EH (cell line): Measurements from ENCODE around the gene SLC12A4.
"Not testable (repeated sequence)": the region's sequence is repeated elsewhere in the genome, so short reads cannot be mapped to it uniquely, and the experiment has no call there.

ENCODE experiments used
- DNase-seq: peaks from one replicate; pipeline ENCODE4 v3.0.0-alpha.2; 2015; ENCODE audit warnings: low read depth

Gene SLC12A4

DNA sequence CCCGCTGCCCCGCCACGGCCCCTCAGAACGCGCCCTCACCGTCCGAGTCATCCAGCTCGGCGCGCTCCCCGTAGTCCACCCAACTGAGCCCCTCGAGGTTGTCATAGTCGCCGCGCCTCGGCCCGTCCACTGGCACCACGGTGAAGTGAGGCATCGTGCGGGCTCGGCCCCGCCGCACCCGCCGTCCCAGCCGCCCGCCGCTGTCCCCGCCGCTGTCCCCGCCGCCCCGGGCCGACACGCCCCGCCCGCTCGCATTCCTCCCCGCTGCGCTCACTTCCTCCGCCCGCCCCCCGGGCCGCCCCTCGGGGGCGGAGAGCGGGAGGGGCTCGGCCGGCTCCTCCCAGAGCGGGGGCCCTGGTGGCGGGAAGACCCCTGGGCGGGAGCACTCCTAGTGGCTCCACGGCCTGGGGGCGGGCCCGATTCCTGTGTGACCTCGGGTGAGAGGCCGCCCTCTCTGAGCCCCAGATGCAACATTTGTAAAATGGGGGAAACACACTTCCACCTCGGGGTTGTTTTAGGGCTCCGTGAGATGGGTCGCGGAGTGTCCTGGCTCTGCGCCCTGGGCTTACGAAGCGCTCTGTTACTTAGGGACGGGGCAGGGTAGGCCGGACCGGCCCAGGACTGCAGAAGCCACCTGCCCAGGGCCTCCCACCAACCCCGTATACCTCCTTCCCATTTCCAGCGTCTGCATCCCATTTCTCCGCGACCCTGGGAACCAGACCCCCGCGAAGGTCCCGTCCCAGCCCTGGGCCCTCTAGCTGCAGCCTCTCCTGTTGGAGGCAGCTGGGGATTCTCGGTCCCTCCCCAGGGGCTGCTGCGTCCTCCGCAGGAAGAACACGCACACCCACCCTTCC is at the start of gene SLC12A4:
TSS of gene SLC12A4 (minus strand) at position 238 of the 854 bp plus-strand sequence. CDS start at position 154, 84 bp downstream.
- DNase-seq = peak; percentile 85

DNA sequence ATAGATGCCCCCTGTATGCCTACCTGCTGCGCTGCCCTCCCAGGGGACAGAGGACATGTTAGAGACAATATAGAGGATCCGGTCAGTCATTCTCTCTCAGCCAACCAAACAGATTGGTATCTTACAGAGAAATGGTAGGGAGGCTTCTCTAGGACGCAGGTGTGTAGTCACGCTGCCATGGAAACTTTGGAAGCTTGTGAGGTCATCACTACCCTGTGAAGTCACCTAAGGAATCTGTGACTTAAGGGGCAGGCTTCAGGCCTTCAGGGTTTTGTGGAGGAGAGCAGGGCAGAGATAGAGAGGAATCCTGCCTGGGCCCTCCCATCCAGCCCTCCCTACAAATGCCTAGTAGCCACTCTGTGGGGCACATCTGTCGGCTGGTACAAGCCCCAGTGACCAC is 47.2 kb upstream of the SLC12A4 start, which contains the start of gene DPEP2NB:
TSS of gene DPEP2NB (minus strand) at position 231 of the 400 bp plus-strand sequence. CDS start at position 90, 141 bp downstream.
- DNase-seq = no peak

DNA sequence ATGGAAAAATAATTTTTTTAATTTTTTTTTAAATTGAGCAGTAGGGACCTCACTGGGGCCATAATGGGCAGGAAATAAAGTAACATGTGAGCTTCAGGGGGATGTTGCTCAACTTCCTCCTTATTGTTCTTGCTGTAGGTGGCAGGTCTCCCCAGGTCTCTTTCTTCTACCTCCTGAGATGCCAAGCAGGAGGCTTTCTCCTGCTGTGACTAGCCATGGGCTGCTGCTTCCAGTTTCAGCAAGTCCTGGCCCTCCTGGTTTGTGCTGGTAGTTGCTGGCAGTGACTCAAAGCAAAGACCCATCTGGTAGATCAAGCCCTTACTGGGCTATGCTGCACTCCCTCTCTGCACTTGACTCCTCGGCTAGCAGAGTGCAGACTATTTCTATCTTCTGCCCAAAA is 45.0 kb upstream of the SLC12A4 start:
- no peak for DNase-seq

DNA sequence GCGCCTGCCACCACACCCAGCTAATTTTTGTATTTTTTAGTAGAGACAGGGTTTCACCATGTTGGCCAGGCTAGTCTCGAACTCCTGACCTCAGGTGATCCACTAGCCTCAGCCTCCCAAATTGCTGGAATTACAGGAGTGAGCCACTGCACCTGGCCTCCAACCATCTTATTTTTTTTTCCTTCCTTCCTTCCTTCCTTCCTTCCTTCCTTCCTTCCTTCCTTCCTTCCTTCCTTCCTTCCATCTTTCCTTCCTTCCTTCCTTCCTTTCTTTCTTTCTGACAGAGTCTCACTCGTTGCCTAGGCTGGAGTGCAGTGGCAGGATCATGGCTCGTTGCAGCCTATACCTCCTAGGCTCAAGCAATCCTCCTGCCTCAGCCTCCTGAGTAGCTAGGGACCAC is 41.4 kb upstream of the SLC12A4 start:
- DNase-seq = not testable (repeated sequence)

DNA sequence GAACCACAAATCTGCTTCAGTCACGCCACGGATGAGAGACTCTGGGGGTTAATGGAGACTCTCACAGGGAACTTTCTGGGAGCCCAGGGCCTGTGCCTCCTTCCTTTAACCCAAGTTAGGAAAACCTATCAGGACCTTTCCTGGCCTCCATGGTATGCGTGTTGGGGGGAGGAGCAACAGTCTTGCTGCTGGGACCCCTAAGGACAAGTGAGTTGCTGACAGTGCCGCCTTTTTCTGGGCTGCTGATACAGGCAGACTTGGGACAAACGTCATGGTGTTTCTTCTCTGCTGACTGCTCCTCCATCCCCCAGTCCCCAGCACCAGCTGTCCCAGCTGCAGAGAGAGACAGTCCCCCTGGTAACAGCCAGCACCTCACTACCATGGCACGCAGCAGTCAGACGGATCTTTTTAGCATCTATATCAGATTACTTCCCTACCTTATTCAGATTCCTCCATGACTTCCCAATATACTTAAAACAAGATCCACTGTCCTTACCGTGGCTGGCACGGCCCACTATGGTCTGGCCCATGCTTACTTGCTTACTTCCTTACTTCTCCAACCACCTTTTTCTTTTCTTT is 40.8 kb upstream of the SLC12A4 start:
- DNase-seq = no peak

DNA sequence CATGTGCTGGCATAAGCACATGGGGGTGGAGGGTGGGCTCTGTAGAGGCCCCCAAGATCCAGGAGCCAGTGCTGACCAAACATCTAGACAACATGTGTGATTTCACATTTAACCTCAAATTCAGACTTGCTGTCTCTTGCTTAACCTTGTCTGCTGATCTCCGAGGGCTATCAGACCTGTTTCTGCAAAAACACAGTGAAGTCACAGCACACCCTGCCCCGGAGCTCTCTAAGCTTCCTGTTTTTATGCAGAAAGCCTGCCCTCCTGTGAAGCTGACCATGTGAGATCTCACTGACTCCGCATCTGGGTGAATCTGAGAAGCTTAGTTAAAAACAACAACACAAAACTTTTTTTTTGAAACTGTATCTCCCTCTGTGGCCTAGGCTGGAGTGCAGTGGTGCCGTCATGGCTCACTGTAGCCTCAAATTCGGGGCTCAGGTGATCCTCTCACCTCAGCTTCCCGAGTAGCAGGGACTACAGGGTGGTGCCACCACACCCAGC is 37.4 kb upstream of the SLC12A4 start:
- DNase-seq = no peak

DNA sequence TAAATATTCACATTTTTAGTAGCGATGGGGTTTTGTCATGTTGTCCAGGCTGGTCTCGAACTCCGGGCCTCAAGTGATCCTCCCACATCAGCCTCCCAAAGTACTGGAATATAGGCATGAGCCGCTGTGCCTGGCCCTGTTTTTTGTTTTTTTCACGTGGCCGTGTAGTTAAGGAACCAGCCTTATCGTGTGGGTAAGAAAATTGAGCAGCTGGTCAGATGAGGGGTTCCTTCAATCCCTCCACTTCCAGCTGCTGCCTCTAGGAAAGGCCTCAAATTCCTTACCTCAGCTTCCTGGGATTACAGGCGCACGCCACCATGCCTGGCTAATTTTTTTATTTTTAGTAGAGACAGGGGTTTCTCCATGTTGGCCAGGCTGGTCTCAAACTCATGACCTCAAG is 36.8 kb upstream of the SLC12A4 start:
- no peak for DNase-seq

DNA sequence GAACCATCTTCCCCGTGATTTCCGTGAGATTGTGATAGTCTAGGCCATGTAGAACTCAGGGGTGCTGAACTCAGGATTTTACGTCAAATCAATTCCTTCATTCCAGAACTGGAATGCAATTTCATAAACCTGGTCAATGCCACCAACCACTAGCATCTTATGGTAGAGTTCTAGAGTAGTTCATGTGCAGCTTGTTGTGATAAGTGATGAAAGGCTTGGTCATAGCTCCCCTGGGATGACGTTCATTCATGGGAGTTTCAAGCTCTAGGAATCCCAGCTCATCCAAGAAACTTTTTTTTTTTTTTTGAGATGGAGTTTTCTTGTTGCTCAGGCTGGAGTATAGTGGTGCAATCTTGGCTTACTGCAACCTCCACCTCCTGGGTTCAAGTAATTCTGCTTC is 34.6 kb upstream of the SLC12A4 start:
- peak; percentile 20 for DNase-seq

DNA sequence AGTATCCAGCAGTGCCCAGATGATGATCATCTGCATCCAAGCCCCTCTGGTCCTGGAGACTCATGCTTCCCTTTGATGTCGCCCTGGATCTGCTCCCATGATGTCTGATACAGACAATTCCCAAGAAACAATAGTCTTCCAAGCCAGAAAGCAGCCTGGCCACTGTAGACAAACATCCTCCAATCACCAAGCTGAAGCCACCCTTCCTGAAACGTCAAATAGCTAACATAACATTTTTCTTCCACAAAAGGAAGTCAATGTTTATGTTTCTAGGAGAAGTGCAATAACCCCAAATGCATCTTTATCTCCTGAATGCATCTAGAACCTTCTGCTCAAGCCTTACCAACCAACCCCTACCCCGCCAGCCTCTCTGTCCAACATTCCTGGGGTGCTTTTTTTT is 32.0 kb upstream of the SLC12A4 start:
- DNase-seq = peak; percentile 57

DNA sequence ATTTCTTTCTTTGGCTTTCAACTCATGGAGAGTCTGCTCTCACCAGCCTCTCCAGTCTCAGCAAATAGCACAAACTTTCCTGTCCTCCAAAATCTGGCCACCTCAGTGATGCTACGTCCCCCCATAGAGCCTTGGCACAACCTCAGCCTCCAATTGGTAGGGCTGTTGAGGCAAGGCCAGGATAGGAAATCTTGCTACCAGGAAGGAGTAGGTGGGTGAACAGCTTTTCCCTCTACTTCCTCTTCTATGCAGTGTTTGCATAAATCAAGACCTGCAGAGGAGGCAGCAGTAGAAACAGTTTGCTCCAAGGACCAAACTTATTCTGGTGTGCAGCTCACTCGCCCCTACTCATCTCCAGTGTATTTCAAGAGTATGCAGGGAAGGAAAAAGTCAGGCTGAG is 31.5 kb upstream of the SLC12A4 start:
- no peak for DNase-seq

DNA sequence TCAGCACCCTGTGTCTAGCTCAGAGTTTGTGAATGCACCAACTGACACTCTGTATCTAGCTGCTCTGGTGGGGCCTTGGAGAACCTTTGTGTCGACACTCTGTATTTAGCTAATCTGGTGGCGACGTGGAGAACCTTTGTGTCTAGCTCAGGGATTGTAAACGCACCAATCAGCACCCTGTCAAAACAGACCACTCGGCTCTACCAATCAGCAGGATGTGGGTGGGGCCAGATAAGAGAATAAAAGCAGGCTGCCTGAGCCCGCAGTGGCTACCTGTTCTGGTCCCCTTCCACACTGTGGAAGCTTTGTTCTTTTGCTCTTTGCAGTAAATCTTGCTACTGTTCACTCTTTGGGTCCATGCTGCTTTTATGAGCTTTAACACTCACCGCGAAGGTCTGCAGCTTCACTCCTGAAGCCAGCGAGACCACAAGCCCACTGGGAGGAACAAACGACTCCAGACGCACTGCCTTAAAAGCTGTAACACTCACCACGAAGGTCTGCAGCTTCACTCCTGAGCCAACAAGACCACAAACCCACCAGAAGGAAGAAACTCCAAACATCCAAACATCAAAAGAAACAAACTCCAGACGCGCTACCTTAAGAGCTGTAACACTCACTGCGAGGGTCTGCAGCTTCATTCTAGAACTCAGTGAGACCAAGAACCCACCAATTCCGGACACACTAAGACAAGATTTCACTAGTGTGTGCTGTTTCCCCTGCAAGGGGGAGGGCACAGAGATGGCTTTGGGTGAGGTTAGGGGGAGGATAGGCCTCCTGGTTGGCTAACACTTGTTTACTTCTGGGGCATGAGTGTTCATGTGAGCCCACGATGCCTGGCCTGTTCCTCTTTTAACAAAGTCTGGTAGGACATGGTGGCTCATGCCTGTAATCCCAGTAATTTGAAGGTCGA is 30.6 kb upstream of the SLC12A4 start, which contains the start of gene DPEP2:
TSS of gene DPEP2 (minus strand) at position 706 of the 910 bp plus-strand sequence. CDS start 6,272 bp downstream, outside the sequence.
- not testable (repeated sequence) for DNase-seq

DNA sequence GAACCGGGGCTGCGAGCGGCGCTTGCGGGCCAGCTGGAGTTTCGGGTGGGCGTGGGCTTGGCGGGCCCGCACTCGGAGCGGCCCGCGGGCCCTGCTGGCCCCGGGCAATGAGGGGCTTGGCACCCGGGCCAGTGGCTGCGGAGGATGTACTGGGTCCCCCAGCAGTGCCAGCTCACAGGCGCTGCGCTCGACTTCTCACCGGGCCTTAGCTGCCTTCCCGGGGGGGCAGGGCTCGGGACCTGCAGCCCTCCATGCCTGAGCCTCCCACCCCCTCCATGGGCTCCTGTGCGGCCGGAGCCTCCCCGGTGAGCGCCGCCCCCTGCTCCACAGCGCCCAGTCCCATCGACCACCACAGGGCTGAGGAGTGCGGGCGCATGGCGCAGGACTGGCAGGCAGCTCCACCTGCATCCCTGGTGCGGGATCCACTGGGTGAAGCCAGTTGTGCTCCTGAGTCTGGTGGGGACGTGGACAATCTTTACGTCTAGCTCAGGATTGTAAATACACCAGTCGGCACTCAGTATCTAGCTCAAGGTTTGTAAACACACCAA is 29.9 kb upstream of the SLC12A4 start:
- DNase-seq = not testable (repeated sequence)

DNA sequence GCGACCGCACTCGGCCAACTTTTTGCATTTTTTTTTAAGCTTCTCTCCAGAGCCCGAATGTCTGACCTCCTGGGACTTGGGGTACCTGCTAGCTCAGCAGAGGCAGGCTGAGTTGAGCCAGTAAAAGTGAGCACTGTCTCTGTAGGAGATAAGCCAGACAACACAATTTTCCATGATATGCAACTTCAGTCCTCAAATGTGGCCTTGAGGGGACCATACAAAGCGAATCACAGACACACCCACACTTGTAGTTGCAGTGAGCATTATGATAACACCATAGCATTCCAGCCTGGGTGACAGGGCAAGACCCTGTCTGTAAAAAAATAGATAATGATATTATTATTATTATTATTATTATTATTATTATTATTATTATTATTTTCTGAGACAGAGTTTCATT is 28.2 kb upstream of the SLC12A4 start:
- no peak for DNase-seq

DNA sequence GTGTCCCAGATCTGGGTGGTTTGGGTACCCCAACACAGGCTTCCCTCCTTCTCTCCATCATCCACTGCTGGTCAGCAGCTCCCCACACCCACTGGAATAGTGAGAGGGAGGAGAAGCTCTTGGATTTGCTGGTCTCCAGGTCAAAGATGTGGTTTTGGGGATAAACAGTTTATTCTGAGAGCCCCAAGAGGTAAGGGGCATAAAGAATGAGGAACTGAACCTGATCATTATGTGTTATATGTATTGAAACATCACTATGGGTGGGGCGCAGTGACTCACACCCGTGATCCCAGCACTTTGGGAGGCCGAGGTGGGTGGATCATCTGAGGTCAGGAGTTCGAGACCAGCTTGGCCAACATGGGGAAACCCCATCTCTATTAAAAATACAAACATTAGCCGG is 27.0 kb upstream of the SLC12A4 start:
- no peak for DNase-seq

DNA sequence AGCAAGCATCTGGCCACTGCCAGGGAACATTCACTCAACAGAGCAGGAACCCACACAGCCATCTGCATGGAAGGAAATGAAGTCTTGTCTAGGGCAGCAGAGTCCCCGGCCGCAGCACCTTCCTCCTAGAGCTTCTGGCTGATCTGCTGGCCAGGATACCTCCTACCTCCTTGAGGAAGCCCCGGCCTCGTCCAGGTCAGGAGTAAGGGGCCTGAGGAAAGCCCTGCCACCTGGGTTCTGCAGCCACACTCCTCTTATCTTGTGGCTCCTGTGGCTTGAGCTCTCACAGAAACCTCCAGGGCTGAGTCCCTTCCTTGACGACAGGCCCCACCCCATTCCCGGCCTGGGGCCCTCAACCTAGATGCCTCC is 25.6 kb upstream of the SLC12A4 start:
- not testable (repeated sequence) for DNase-seq

DNA sequence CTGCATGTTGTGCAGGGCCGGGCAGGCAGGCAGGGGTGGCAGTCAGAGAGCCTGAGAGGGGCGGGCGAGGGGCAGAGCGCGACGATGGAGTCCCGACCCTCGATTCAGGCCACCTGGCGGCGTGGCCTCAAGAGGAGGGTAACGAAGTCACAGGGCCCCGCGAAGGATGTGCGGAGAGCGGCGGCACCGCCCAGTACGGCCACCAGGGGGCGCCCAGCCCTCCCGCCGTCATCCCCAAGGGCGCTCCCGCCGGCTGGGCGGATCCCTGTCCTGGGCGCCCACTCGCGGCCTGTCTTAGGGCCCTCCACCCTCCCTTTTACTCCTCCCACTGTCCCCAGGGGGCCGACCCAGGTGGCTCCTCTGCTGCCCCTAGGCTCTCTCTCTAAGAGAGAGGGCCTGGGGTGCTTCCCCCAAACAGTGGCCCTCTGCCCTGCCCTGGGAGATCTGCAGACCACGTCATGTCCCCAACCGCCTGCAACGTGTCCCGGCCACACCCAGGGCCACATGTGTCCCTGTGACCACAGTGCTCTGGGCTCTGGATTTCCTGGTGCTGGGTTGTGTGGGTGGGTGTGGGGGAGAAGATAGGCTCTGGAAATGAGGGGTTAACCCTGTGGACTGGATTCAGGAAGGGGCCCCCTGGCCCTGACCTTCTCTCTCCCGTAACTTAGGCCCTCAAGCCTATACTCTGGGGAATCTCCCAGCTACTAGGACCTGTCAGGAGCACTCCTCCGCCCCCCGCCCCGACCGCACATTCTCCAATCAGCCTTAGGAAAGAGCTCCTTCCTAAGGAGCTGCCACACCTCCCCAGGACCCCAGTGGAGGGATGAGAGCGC is 25.0 kb upstream of the SLC12A4 start:
- DNase-seq = peak; percentile 76

DNA sequence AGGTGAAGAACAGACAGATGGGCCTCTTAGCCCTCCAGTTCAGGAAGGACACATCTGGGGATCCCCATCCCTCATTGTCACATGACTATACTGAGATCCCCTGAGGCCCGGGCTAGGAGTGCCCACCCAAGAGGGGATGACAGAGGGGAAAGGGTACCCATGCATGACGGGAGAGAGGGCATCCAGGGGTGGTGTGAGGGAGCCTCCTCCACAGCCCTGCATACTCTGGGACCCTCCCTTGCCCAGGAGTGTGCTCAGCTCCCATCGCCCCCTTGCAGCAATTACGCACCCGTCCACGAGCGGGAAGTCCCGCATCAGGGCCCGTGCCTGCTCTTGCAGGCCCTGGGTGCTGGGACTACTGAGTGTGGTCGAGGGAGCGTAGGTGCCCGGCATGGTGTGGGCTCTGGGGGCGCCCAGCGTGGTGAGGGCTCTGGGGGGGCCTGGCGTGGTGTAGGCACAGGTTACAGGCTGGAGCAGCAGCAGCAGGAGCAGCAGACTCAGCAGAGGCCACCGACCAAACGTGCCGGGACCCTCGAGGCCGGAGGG is 24.3 kb upstream of the SLC12A4 start:
- DNase-seq = no peak

DNA sequence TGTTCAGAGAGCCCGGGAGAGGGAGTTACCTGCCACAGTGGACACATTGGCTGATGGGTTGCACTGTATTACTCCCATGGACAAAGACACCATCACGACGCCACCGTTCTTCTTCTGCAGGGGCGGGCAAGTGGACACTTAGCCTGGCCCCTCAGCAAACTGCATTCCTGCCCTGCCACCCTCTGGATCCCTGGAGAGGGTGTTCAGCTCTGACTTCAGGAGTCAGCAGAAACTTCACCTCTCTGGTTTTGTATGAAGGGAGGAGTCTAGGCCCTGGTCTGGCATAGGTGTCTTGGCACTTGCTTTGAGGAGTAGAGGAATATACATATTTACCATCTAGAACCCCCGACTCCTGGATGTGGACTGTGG is 21.6 kb upstream of the SLC12A4 start:
- DNase-seq = no peak

DNA sequence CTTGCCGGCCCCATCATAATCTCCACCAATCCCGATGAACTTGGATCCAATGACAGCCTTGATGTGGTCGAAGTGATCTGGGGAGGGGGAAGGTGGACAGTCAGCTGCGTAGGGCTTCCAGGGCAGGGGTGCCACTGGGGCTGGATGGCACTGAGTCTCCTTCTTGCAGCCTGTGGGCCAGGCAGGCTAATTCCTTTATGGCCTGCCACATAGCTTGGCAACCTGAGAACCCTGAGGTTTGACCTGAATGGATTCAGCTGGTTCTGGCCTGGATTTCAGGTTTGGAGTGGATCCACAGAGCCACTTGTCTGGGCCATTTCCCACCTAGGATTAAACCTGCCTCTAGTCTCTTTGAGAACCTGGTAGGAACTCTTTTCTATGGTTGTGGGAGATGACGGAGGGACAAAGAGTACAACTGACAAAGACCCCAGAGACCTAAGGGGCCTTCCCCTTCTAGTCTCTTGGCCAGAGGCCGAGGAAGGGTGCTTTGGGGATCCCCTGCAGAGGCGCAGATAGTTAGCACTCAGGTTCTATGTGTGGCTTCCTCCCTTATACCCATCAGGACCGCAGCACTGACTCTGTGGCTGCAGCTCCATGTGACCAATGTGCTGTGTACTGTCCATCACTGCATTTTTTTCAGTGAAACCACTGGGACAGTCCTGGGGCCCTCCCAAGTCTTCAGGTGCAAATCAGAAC is 21.0 kb upstream of the SLC12A4 start:
- DNase-seq = no peak

DNA sequence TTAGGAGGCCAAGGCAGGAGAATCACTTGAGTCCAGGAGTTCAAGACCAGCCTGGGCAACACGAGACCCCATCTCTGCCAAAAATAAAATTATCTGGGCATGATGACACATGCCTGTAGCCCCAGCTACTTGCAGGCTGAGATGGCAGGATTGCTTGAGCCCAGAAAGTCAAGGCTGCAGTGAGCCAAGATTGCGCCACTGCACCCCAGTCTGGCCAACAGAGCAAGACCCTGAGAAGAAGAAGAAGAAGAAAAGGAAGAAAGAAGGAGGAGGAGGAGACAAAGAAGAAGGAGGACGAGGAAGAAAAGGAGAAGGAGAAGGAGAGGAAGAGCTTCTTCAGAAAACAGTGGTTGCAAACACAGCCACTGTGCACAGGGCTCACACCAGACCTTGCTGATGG is 20.2 kb upstream of the SLC12A4 start:
- no peak for DNase-seq
